ENCODE data around the gene DELE1.

GRCh38 chr5:141875022-141875740 is 48.5 kb upstream of the DELE1 start:
- no peak for TF ChIP-seq POLR2A (IDR thresholded peaks at IDR 0.05)
- no peak for TF ChIP-seq CTCF (IDR thresholded peaks at IDR 0.05)

Measured in lower leg skin (tissue), 3 donors.